Nephron progenitor cell (in vitro differentiated cells): ENCODE results near the gene HOXC11.

ENCODE experiments used
- DNase-seq: peaks from one replicate; pipeline ENCODE4 v3.0.0; 2021
- H3K27ac Mint-ChIP-seq: 2 replicates; pipeline ENCODE4 v1.8.0; 2021; ENCODE audit warnings: mild to moderate bottlenecking, moderate library complexity, mixed read lengths
- H3K27me3 Mint-ChIP-seq: 2 replicates; pipeline ENCODE4 v1.8.0; 2021; ENCODE audit warnings: mild to moderate bottlenecking, low read depth, mixed read lengths; ENCODE audit not compliant: poor library complexity
- H3K36me3 Mint-ChIP-seq: 2 replicates; pipeline ENCODE4 v1.8.0; 2021; ENCODE audit warnings: low read depth, mixed read lengths
- H3K4me1 Mint-ChIP-seq: 2 replicates; pipeline ENCODE4 v1.8.0; 2021; ENCODE audit warnings: mixed read lengths
- H3K4me3 Mint-ChIP-seq: 2 replicates; pipeline ENCODE4 v1.8.0; 2021; ENCODE audit warnings: mild to moderate bottlenecking, moderate library complexity, mixed read lengths
- H3K9me3 Mint-ChIP-seq: 2 replicates; pipeline ENCODE4 v1.8.0; 2021; ENCODE audit warnings: mild to moderate bottlenecking, moderate library complexity, mixed read lengths
- TF ChIP-seq, protein P1 (sequence below): fragments of 200-600 bp; sonication (generic); IDR thresholded peaks from 2 replicates; pipeline ENCODE4 v1.5.0; 2021; ENCODE audit warnings: antibody characterized with exemption

Gene HOXC11

DNA sequence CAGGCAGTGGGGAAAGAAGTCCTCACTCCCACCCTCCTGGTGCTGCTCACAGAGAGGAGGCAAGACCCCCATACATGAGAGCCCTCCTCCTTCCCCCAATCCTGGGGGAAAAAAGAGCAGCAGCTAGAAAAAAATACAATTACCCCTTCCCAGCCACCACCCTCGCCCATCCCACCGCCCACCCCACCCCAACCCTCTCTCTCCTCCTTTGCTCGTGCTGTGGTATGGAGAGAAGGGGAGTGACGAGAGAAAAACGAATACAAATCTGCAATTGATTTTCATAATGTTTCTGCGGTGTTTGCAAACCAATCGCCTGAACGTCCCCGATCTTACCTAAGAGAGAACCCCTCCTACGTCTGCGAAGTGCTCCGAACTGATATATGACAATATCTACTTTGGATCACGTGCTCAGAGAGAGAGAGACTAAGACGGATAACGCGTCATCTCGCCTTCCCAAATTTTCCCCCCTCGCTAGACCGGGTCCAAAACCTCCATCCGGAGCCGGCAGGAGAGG is at the start of gene HOXC11:
Gene HOXC11 (plus strand): TSS at position 405 of the 514 bp plus-strand sequence. CDS start 116 bp downstream, outside the sequence.
- Mint-ChIP-seq H3K27ac (no peak within 1 kb of the TSS), H3K4me3 (peak within 1 kb of the TSS; percentile 86), H3K4me1 (peaks cover 57% of the 10 kb centered on the region), H3K27me3 (peaks cover 99% of the 10 kb centered on the region), H3K9me3 (no peaks in the 10 kb centered on the region), H3K36me3 (no peaks in the 10 kb centered on the region)
- TF ChIP-seq, protein P1, sequence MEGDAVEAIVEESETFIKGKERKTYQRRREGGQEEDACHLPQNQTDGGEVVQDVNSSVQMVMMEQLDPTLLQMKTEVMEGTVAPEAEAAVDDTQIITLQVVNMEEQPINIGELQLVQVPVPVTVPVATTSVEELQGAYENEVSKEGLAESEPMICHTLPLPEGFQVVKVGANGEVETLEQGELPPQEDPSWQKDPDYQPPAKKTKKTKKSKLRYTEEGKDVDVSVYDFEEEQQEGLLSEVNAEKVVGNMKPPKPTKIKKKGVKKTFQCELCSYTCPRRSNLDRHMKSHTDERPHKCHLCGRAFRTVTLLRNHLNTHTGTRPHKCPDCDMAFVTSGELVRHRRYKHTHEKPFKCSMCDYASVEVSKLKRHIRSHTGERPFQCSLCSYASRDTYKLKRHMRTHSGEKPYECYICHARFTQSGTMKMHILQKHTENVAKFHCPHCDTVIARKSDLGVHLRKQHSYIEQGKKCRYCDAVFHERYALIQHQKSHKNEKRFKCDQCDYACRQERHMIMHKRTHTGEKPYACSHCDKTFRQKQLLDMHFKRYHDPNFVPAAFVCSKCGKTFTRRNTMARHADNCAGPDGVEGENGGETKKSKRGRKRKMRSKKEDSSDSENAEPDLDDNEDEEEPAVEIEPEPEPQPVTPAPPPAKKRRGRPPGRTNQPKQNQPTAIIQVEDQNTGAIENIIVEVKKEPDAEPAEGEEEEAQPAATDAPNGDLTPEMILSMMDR, result no peak
- no peak for DNase-seq

DNA sequence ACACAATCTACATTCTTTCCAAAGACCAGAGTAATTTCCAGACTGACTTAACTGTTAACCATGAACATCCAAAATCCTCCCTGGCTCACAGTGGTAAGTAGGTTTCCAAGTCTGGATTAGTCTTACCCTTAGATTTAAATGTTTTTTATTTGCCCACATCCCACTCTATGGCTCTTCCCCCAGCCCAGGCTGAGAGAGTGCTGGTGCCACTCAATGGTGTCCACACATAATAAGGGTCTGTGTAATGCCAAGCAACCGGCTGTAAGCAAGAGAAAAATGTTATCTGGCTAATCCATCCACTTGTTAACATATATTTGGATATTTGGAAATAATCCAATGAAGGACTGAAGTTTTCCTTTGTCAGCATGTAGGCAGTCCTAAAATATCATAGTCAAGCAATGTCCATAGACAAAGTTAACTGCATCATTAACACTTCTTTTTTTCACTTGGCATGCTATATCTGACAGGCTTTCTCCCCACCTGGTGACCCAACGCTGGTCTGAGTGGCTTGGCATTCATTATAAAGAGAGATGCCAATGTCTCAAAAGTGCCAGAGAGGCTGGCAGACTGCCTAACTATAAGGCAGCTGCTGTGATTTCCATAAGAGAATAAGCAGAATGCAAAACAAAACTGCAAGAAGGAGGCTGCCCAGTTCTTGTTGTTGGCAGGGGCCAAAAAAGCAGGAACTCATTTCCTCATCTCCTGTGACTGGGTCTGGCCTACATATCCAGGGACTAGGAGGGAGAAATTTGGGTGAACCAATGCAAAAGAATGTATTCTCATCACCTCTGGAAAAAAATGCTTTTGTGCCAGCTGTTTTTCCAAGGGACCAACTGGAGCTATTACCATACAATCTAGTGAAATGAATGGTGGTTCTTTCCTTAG is 48.2 kb upstream of the HOXC11 start:
- Mint-ChIP-seq H3K4me3 (no peak overlapping the region), H3K4me1 (no peaks in the 10 kb centered on the region), H3K36me3 (no peaks in the 10 kb centered on the region), H3K9me3 (peaks cover 14% of the 10 kb centered on the region), H3K27ac (no peak overlapping the region), H3K27me3 (peaks cover 99% of the 10 kb centered on the region)
- DNase-seq, result no peak
- TF ChIP-seq, protein P1, result no peak

DNA sequence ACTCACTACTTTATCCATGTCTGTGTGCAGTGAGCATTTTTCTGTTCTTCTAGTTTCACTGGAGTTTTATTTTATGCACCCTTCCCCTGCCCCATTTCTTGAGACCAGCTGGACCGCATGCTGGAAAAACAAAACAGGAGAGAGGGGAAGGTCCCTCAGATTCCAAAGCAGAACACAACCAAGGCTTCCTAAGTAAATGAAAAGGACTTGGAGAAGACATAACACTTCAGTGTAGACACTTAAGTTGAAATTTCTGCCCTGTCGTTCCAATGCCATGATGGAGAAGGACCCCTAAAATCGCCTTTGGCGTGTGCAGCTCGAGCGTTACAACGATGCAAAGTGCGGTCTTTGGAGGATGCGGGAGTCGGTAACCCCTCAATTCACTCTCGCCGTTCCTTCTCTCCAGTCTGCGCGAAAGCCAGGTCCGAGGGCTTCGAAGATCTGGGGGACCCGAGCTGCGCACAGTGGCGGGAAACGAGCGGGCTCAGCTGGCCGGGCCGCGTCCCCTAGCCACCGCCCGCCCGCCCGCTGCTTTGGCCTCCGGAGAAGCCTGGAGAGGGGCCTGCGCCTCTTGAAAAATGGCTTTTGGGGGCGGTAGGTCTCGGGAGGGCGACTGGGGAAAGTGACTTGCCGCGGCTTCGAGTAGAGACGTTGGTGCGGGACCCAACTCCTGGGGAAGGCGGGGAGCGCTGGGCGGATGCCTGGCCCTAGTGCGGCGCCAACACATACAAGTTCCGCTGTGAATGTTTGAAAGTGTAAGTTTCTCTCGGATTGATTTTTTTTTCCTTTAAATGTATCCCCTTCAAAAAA is 45.5 kb upstream of the HOXC11 start:
- Mint-ChIP-seq H3K4me3 (no peak overlapping the region), H3K4me1 (no peaks in the 10 kb centered on the region), H3K36me3 (no peaks in the 10 kb centered on the region), H3K27ac (no peak overlapping the region), H3K27me3 (peaks cover 100% of the 10 kb centered on the region), H3K9me3 (peaks cover 14% of the 10 kb centered on the region)
- DNase-seq, result no peak
- TF ChIP-seq, protein P1, result no peak

DNA sequence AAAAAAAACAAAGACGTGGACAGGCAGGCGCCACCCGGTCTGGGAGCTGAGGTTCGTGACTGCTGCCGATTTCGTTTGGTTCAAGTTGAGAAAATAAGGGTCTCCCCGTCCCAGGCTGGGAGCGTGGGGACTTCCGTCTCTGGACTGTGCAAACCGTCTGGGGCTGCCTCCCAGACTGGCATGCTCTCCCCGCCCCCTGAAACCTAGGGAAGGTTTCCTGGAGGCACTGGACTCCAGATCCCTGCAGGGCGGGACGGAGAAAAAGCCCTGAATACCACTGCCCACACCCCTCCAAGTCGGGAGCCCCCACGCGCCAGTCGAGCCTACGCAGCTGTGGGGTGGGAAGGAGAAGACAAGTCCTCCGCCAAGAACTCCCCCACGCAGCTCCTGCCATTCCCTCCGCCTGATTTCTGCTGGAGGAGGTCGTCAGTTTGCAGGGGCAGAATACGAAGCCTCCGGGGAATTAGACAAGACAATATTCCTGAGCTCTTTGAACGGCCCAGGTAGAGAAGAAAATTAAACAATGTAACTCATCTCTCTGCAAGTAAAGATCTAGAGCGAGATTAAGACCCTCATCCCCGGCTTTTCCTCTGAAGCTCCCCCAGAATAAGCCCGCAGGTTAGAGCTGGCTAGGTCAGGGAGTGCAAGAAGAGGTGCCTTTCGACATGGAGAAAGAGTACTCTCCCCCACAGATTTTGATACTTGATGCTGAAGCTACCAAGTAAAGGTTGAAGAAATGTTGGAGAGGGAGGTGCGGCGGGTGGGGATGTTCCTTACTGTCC is 44.7 kb upstream of the HOXC11 start:
- Mint-ChIP-seq H3K36me3 (no peaks in the 10 kb centered on the region), H3K4me1 (no peaks in the 10 kb centered on the region), H3K9me3 (peaks cover 14% of the 10 kb centered on the region), H3K27me3 (peaks cover 100% of the 10 kb centered on the region), H3K27ac (no peak overlapping the region), H3K4me3 (no peak overlapping the region)
- no peak for DNase-seq
- TF ChIP-seq, protein P1, result no peak

DNA sequence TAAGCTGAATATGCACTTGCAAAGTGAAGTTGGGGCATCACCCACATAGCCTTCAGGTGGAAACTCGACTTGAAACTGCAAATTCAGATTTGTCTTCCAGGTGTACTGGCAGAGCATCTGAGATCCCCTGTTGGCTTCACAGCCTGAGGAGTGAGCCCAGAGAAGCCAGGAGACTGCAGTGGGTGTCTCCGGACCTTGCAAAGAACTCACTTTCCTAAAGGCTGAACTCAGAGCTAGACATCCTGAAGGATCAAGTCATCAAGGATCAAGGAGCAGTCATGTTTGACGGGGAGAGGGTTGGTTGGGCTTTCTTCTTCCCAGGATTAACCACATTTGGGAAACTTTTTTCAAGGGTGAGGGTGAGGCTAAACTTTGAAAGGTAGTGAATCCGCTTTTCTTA is 43.4 kb upstream of the HOXC11 start:
- no peaks in the 10 kb centered on the region for H3K4me1 Mint-ChIP-seq

More for the DNA sequence above, 43.4 kb upstream of the HOXC11 start:
- Mint-ChIP-seq H3K9me3 (peaks cover 20% of the 10 kb centered on the region), H3K36me3 (no peaks in the 10 kb centered on the region), H3K4me3 (no peak overlapping the region), H3K27ac (no peak overlapping the region), H3K27me3 (peaks cover 100% of the 10 kb centered on the region)
- TF ChIP-seq, protein P1, result no peak
- DNase-seq, result no peak
